Parietal lobe (tissue), 1 donor: ENCODE data around the gene HRH3. TPM values are rescaled to one million over a fixed set of nuclear protein-coding genes. Genes with fewer than 3 reads are reported as not detected.

ENCODE experiments used
- total RNA-seq: library from RNA; depleted of rRNA; stranded (reverse); fragments of >200 nt; gene quantifications from one replicate; pipeline ENCODE4 v1.2.3, GENCODE V29; 2014

The HRH3 gene
- total RNA-seq: 0.31 TPM

GRCh38 chr20:62219992-62220665 is at the start of gene HRH3:
HRH3 (minus strand) TSS chr20:62220278; CDS start chr20:62219970, 308 bp downstream.

DNA sequence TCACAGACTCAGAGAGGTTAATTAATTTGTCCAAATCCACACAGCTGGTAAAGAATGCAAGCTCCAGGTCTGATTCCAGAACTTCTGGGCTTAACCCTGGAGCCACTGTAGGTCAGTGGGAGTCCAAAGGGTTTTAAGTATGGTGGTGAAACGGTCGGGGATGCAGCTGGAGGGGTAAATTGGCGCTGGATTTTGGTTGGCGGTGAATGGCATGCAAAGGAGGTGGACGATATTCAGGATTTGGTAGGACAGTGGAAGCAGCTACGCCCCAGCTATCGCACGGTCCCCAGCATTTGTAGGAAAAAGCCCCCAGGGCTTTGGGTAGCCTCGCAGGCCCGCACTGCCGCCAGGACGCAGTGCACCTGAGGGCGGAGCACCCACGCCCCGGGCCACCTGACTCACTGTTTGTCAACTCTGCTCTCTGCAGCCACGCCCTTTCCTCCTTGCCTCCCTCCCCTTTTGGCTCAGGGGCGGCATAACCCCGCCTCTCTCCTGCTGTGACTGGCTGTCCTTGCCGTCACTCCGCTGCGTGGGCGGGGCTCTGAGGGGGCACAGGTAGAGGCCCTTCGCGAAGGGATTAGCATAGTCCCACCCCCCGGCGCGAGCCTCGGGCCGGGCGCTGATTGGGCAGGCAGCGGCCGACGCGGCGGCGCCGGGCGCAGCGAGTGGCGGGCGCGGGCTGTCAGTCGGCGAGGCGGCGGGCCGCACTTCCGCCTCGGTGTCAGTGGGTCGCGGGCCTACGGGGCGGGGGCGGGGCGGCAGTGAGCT is 17.9 kb upstream of the HRH3 start, which contains the start of gene OSBPL2:
Gene OSBPL2 (plus strand): TSS at position 721 of the 768 bp plus-strand sequence. CDS start 17,664 bp downstream, outside the sequence.

GRCh38 chr20:62182469-62183425 is 37.3 kb downstream of the HRH3 start, which contains the start of gene MTG2:
MTG2 (plus strand) TSS chr20:62183028; CDS start chr20:62193421, 10,393 bp downstream.

Other genes with a start within 250 kb of the HRH3 start
- gene TAF4, start 154.4 kb downstream of the HRH3 start, total RNA-seq: 23.5 TPM
- 85.1 TPM for gene LSM14B, start 97.8 kb downstream of the HRH3 start, total RNA-seq
- gene PSMA7, start 76.9 kb downstream of the HRH3 start, total RNA-seq: 102 TPM
- gene SS18L1, start 76.5 kb downstream of the HRH3 start, total RNA-seq: 98.3 TPM
- gene MTG2, start 37.2 kb downstream of the HRH3 start, total RNA-seq: 27.5 TPM
- gene OSBPL2, start 18.2 kb upstream of the HRH3 start, total RNA-seq: 45.1 TPM
- gene ADRM1, start 82.7 kb upstream of the HRH3 start, total RNA-seq: 36.3 TPM
- gene LAMA5, start 147.0 kb upstream of the HRH3 start, total RNA-seq: 44.4 TPM
- gene RPS21, start 166.8 kb upstream of the HRH3 start, total RNA-seq: 486 TPM
- 7.2 TPM for gene CABLES2, start 187.0 kb upstream of the HRH3 start, total RNA-seq
- gene RBBP8NL, start 207.3 kb upstream of the HRH3 start, total RNA-seq: not detected